Measurements from ENCODE around the gene DDX39A.

DDX39A gene

DNA sequence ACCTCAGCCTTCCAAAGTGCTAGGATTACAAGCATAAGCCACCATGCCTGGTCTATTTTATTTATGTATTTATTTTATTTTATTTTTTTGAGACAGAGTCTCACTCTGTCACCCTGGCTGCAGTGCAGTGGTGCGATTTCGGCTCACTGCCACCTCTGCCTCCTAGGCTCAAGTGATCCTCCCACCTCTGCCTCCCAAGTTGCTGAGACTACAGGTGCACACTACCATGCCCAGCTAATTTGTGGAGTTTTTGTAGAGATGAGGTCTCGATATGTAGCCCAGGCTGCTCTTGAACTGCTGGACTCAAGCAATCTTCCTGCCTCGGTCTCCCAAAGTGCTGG lies 48.2 kb downstream of the DDX39A start:
- no peaks in the 10 kb centered on the region for H3K27me3 ChIP-seq (ENCODE audit: insufficient read depth, low read depth, severe bottlenecking)
- no peaks in the 10 kb centered on the region for H3K36me3 ChIP-seq
- no peak overlapping the region for H3K27ac ChIP-seq
- no peak for TF ChIP-seq CTCF (IDR thresholded peaks at IDR 0.05; ENCODE audit: low read depth, low read length)
- no peak overlapping the region for H3K4me3 ChIP-seq (ENCODE audit: low read depth, low read length)
- no peak for DNase-seq
- no peaks in the 10 kb centered on the region for H3K9me3 ChIP-seq (ENCODE audit: severe bottlenecking)

DNA sequence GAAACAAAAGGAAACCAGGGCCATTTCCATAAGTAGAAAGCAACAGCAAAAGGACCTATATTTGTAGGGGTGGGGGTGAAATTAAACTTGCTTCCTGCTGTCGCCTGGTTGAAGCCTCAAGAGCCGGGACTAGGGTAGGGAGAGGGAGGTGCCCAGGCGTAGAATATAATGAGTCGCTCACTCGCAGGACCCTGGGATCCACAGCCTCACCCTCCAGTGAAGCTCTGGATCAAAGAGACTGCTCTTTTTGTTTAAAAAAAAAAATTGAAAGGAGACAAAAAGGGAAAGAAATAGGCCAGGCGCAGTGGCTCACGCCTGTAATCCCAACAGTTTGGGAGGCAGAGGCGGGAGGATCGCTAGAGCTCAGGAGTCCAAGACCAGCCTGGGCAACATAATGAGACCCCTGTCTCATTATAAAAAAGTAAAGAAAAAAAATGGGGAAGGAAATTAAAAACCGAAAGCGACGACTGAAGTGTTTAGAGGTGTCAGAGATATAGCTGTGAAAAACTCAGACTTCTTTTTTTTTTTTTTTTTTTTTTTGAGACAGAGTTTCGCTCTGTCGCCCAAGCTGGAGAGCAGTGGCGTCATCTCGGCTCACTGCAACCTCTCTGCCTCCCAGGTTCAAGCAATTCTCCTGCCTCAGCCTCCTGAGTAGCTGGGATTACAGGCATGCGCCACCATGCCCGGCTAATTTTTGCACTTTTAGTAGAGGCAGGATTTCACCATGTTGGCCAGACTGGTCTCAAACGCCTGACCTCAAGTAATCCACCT lies 48.8 kb downstream of the DDX39A start:
- no peaks in the 10 kb centered on the region for H3K27me3 ChIP-seq (ENCODE audit: insufficient read depth, low read depth, severe bottlenecking)
- no peaks in the 10 kb centered on the region for H3K36me3 ChIP-seq
- no peak for TF ChIP-seq CTCF (IDR thresholded peaks at IDR 0.05; ENCODE audit: low read depth, low read length)
- no peak overlapping the region for H3K27ac ChIP-seq
- DNase-seq: no peak
- H3K9me3 ChIP-seq (ENCODE audit: severe bottlenecking): no peaks in the 10 kb centered on the region
- H3K4me3 ChIP-seq (ENCODE audit: low read depth, low read length): no peak overlapping the region

DNA sequence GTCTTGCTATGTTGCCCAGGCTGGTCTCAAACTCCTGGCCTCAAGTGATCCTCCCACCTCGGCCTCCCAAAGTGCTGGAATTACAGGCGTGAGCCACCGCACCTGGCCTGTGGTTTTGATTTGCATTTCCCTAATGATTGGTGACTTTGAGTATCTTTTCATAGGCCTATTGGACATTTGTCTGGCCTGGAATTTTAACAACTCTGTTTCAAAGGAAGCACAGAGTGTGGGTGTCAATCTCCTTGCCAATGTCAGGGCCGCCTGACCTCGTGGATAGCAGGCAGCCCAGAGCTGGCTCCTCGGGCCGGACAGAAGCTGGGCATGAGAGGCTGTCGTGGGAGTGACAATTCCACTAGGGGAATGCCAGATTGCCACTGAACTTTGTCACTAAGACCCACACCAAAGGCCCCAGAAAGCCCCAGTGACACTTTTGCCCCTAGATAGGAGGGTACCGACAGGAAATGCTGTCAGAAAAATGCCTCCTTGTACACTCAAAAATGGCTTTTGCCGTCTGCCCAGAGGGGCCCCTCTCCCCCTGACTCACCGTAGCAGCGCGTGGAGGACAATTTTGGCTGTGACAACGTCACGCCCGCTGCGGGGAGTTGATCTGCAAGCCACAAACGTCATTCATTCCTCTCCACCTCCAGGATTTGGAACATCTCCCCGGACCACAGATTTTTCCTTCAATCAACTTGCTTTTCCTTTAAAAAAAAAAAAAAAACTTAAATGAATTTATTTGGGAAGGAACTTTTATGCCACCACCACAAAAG lies 49.6 kb downstream of the DDX39A start:
- DNase-seq: no peak
- no peak for TF ChIP-seq CTCF (IDR thresholded peaks at IDR 0.05; ENCODE audit: low read depth, low read length)
- Histone ChIP-seq H3K27me3 (ENCODE audit: insufficient read depth, low read depth, severe bottlenecking) (no peaks in the 10 kb centered on the region), H3K4me3 (ENCODE audit: low read depth, low read length) (no peak overlapping the region), H3K36me3 (no peaks in the 10 kb centered on the region), H3K9me3 (ENCODE audit: severe bottlenecking) (no peaks in the 10 kb centered on the region), H3K27ac (no peak overlapping the region)

DNA sequence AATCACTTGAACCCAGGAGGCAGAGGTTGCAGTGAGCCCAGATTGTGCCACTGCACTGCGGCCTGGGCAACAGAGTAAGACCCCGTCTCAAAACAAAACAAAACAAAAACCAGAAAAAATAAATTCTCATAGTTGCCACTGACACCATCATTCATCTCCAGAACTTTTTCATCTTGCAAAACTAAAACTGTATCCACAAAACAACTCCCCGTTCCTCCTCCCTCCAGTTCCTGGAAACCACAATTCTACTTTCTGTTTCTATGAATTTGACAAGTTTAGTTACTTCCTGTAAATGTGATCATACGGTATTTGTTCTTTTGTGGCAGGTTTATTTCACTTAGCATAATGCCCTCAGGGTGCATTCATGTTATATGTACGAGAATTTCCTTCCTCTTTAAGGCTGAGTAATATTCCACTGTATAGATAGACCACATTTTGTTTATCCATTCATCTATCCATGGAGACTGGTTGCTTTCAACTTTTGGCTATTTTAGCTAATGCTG lies 51.1 kb downstream of the DDX39A start:
- H3K36me3 ChIP-seq: no peaks in the 10 kb centered on the region
- DNase-seq: no peak
- TF ChIP-seq CTCF (IDR thresholded peaks at IDR 0.05; ENCODE audit: low read depth, low read length): no peak

GRCh38 chr19:14367016-14367415 lies 52.1 kb downstream of the DDX39A start:
- no peak for TF ChIP-seq CTCF (IDR thresholded peaks at IDR 0.05; ENCODE audit: low read depth, low read length)
- Histone ChIP-seq H3K27me3 (ENCODE audit: insufficient read depth, low read depth, severe bottlenecking) (no peaks in the 10 kb centered on the region), H3K4me3 (ENCODE audit: low read depth, low read length) (no peak overlapping the region), H3K36me3 (no peaks in the 10 kb centered on the region), H3K9me3 (ENCODE audit: severe bottlenecking) (no peaks in the 10 kb centered on the region), H3K27ac (no peak overlapping the region)
- no peak for DNase-seq

More for the DNA sequence above, 51.1 kb downstream of the DDX39A start:
- Histone ChIP-seq H3K27ac (no peak overlapping the region), H3K27me3 (ENCODE audit: insufficient read depth, low read depth, severe bottlenecking) (no peaks in the 10 kb centered on the region), H3K9me3 (ENCODE audit: severe bottlenecking) (no peaks in the 10 kb centered on the region), H3K4me3 (ENCODE audit: low read depth, low read length) (no peak overlapping the region)

Data from WERI-Rb-1 (cell line).